ENCODE measurements around the gene PELI2.

Gene PELI2

DNA sequence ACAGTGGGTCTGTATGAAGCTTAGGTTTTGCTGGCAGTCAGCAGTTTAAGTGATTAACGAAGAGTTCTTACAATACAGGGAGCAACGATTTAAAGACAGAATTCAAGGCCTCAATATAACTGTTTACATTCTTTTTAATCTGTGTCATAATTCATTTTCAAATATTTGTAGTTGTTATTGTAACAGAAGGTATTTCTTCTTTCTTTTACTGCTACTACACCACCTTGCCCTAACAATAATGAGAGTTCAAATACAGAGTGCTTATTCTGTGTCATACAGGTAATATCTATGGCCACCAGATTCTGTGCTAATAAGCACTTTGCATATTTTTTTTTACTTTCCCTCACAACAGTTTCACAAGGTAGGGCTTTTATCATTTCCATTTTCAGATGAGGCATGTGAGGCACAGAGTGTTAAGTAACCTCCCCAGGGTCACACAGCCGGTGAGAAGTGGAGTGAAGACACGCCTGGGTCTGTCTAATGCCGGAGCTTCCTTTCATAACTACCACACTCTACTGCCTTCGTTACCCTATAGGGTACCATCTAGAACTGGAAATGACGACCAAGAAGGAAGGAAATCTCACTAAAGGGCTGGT is 81.9 kb downstream of the PELI2 start:
- Histone ChIP-seq H3K27me3 (ENCODE audit: control insufficient read depth, insufficient read depth, low read length) (no peaks in the 10 kb centered on the region), H3K4me3 (ENCODE audit: low read length) (no peak overlapping the region), H3K4me1 (ENCODE audit: control insufficient read depth, insufficient read depth, low read length) (peaks cover 25% of the 10 kb centered on the region), H3K9me3 (ENCODE audit: control insufficient read depth, low read length) (no peaks in the 10 kb centered on the region), H3K36me3 (ENCODE audit: control insufficient read depth, insufficient read depth, low read length) (no peaks in the 10 kb centered on the region), H3K9ac (ENCODE audit: low read length) (no peak overlapping the region)

DNA sequence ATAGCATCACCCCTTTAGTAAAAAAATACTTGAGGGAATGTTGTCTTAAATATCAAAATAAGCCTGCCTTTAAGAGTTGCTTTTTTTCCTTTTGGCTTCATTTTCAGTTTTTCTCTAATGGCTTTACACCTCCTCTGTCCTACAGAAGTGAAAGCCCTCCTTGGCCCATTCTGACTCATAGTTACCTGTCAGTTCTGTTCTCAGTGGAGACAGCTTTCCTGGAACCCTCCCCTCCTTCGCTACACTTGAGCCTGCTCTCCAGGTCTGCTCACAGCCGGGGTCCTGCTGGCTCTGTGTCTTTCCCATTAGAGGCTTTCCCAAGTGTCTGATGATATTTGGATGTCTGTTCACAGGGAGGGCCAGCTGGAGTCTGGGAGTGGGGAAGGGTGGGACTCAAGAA is 84.0 kb downstream of the PELI2 start:
- no peak overlapping the region for H3K9ac ChIP-seq (ENCODE audit: low read length)
- H3K4me3 ChIP-seq (ENCODE audit: low read length) = no peak overlapping the region
- no peaks in the 10 kb centered on the region for H3K9me3 ChIP-seq (ENCODE audit: control insufficient read depth, low read length)
- no peaks in the 10 kb centered on the region for H3K36me3 ChIP-seq (ENCODE audit: control insufficient read depth, insufficient read depth, low read length)
- no peaks in the 10 kb centered on the region for H3K27me3 ChIP-seq (ENCODE audit: control insufficient read depth, insufficient read depth, low read length)
- H3K4me1 ChIP-seq (ENCODE audit: control insufficient read depth, insufficient read depth, low read length) = peaks cover 34% of the 10 kb centered on the region

DNA sequence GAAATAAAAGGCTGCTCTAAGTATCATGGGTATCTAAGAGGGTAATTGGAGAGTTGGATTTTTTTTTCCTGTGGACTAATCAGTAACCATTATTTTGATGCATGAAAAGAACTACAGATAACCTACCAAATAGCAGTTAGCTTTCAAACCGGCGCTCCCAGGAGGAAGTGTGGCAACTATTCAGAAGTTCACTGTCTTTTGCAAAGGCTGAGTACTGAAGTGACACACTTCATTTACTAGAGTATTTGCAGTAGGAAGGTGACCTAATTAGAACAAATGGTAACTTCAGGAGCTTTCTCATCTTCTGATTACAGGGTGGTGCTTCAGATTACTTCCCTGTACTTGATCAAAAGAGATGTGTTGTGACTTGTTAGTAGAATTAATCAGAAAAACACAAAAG is 87.7 kb downstream of the PELI2 start:
- no peaks in the 10 kb centered on the region for H3K36me3 ChIP-seq (ENCODE audit: control insufficient read depth, insufficient read depth, low read length)
- H3K9ac ChIP-seq (ENCODE audit: low read length) = no peak overlapping the region
- H3K4me3 ChIP-seq (ENCODE audit: low read length) = no peak overlapping the region
- H3K27me3 ChIP-seq (ENCODE audit: control insufficient read depth, insufficient read depth, low read length) = no peaks in the 10 kb centered on the region
- no peaks in the 10 kb centered on the region for H3K9me3 ChIP-seq (ENCODE audit: control insufficient read depth, low read length)
- peaks cover 21% of the 10 kb centered on the region for H3K4me1 ChIP-seq (ENCODE audit: control insufficient read depth, insufficient read depth, low read length)

GRCh38 chr14:56206596-56206995 is 88.4 kb downstream of the PELI2 start:
- Histone ChIP-seq H3K9me3 (ENCODE audit: control insufficient read depth, low read length) (no peaks in the 10 kb centered on the region), H3K27me3 (ENCODE audit: control insufficient read depth, insufficient read depth, low read length) (no peaks in the 10 kb centered on the region), H3K4me1 (ENCODE audit: control insufficient read depth, insufficient read depth, low read length) (peaks cover 21% of the 10 kb centered on the region), H3K9ac (ENCODE audit: low read length) (no peak overlapping the region), H3K36me3 (ENCODE audit: control insufficient read depth, insufficient read depth, low read length) (no peaks in the 10 kb centered on the region), H3K4me3 (ENCODE audit: low read length) (no peak overlapping the region)

DNA sequence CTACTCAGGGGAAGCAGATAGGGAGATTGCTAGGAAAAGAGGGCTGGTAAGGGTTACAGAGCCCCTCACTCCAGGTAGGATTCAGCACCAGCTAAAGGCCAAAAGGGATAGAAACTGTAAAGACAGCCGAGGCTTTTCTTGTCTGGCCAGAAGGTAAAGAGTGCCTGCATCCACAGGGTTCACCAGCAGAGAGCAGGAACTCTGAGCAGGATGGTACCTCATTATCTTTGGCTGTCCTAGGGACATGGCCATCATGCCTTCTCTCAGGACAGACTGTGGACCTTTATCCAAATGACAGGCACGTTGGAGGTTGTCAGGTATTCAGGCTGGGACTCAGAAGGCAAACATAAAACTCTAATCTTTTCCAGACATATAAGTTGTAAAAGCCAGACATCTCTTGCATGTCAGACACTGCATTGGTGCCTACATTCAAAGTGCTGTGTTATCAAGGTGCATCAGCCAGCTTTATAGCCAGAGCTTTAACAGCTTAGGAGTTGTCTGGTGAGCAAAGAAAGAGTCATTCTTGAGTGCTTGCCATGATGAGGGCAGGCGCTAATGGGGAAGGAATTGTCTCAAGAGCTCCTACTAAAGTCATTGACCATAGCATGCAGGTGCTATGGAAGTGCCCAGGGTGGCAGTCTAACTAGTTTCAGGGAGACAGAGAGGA is 89.5 kb downstream of the PELI2 start:
- no peak overlapping the region for H3K4me3 ChIP-seq (ENCODE audit: low read length)
- H3K9ac ChIP-seq (ENCODE audit: low read length) = no peak overlapping the region
- H3K9me3 ChIP-seq (ENCODE audit: control insufficient read depth, low read length) = no peaks in the 10 kb centered on the region
- H3K4me1 ChIP-seq (ENCODE audit: control insufficient read depth, insufficient read depth, low read length) = peaks cover 21% of the 10 kb centered on the region
- no peaks in the 10 kb centered on the region for H3K36me3 ChIP-seq (ENCODE audit: control insufficient read depth, insufficient read depth, low read length)
- no peaks in the 10 kb centered on the region for H3K27me3 ChIP-seq (ENCODE audit: control insufficient read depth, insufficient read depth, low read length)

- Histone ChIP-seq H3K9me3 (ENCODE audit: control insufficient read depth, low read length) (no peaks in the 10 kb centered on the region), H3K4me1 (ENCODE audit: control insufficient read depth, insufficient read depth, low read length) (peaks cover 21% of the 10 kb centered on the region)
Measured at GRCh38 chr14:56208520-56208919, 90.3 kb downstream of the PELI2 start.

GRCh38 chr14:56210571-56210970 is 92.4 kb downstream of the PELI2 start:
- Histone ChIP-seq H3K4me3 (ENCODE audit: low read length) (no peak overlapping the region), H3K27me3 (ENCODE audit: control insufficient read depth, insufficient read depth, low read length) (no peaks in the 10 kb centered on the region)

More at GRCh38 chr14:56208520-56208919, 90.3 kb downstream of the PELI2 start:
- no peaks in the 10 kb centered on the region for H3K36me3 ChIP-seq (ENCODE audit: control insufficient read depth, insufficient read depth, low read length)
- H3K4me3 ChIP-seq (ENCODE audit: low read length) = no peak overlapping the region
- H3K9ac ChIP-seq (ENCODE audit: low read length) = no peak overlapping the region
- H3K27me3 ChIP-seq (ENCODE audit: control insufficient read depth, insufficient read depth, low read length) = no peaks in the 10 kb centered on the region

DNA sequence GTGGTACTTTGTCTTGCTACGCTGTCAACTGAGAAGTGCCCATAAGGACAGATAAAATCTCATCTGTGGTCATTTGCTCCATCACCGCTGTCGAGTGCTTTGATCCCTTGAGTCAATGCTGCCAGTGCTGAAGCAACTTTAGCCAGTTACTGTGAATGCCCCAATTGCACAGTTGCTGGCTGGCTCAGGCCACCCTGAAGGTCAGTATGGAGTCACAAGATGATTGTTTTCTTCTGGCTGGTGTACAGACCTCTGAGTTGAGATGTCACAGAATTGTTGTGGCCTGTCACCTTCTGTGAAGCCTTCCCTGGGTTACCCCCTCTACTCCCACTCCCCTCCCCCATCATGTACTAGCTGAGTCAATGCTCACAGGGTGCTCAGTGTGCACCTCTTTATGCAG is 92.9 kb downstream of the PELI2 start:
- H3K9me3 ChIP-seq (ENCODE audit: control insufficient read depth, low read length) = no peaks in the 10 kb centered on the region
- H3K36me3 ChIP-seq (ENCODE audit: control insufficient read depth, insufficient read depth, low read length) = no peaks in the 10 kb centered on the region
- no peak overlapping the region for H3K9ac ChIP-seq (ENCODE audit: low read length)
- no peak overlapping the region for H3K4me3 ChIP-seq (ENCODE audit: low read length)
- peaks cover 9% of the 10 kb centered on the region for H3K4me1 ChIP-seq (ENCODE audit: control insufficient read depth, insufficient read depth, low read length)
- H3K27me3 ChIP-seq (ENCODE audit: control insufficient read depth, insufficient read depth, low read length) = no peaks in the 10 kb centered on the region

More at GRCh38 chr14:56210571-56210970, 92.4 kb downstream of the PELI2 start:
- H3K9me3 ChIP-seq (ENCODE audit: control insufficient read depth, low read length) = no peaks in the 10 kb centered on the region
- H3K4me1 ChIP-seq (ENCODE audit: control insufficient read depth, insufficient read depth, low read length) = peaks cover 14% of the 10 kb centered on the region
- no peaks in the 10 kb centered on the region for H3K36me3 ChIP-seq (ENCODE audit: control insufficient read depth, insufficient read depth, low read length)
- H3K9ac ChIP-seq (ENCODE audit: low read length) = no peak overlapping the region

- peaks cover 1% of the 10 kb centered on the region for H3K4me1 ChIP-seq (ENCODE audit: control insufficient read depth, insufficient read depth, low read length)
- no peaks in the 10 kb centered on the region for H3K36me3 ChIP-seq (ENCODE audit: control insufficient read depth, insufficient read depth, low read length)
- H3K4me3 ChIP-seq (ENCODE audit: low read length) = no peak overlapping the region
- no peak overlapping the region for H3K9ac ChIP-seq (ENCODE audit: low read length)
- no peaks in the 10 kb centered on the region for H3K9me3 ChIP-seq (ENCODE audit: control insufficient read depth, low read length)
- no peaks in the 10 kb centered on the region for H3K27me3 ChIP-seq (ENCODE audit: control insufficient read depth, insufficient read depth, low read length)
Measured at GRCh38 chr14:56211844-56212243, 93.6 kb downstream of the PELI2 start.

DNA sequence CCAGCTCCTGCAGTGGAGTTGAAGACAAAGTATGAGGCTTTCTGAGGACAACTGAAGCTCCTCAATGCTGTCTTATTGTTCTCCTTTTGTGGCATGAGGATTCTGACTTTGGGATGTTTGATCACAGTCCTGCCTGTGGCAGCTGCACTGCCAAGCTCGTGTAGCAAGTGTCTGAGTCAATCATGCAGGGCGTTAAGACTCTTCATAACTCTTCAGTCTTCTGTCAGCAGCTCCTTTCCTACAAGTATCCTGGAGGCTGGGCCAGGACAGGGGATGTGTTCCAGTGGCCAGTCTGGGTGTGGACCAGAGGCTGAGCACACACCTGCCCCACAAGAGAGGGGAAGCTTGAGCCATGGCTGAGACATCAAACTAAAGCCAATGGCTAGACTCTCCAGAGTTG is 94.3 kb downstream of the PELI2 start:
- Histone ChIP-seq H3K4me1 (ENCODE audit: control insufficient read depth, insufficient read depth, low read length) (no peaks in the 10 kb centered on the region), H3K9me3 (ENCODE audit: control insufficient read depth, low read length) (no peaks in the 10 kb centered on the region), H3K9ac (ENCODE audit: low read length) (no peak overlapping the region)

GRCh38 chr14:56213306-56213705 is 95.1 kb downstream of the PELI2 start:
- no peaks in the 10 kb centered on the region for H3K4me1 ChIP-seq (ENCODE audit: control insufficient read depth, insufficient read depth, low read length)
- no peaks in the 10 kb centered on the region for H3K9me3 ChIP-seq (ENCODE audit: control insufficient read depth, low read length)
- H3K9ac ChIP-seq (ENCODE audit: low read length) = no peak overlapping the region
- H3K36me3 ChIP-seq (ENCODE audit: control insufficient read depth, insufficient read depth, low read length) = no peaks in the 10 kb centered on the region
- no peaks in the 10 kb centered on the region for H3K27me3 ChIP-seq (ENCODE audit: control insufficient read depth, insufficient read depth, low read length)
- H3K4me3 ChIP-seq (ENCODE audit: low read length) = no peak overlapping the region

More for the DNA sequence above, 94.3 kb downstream of the PELI2 start:
- Histone ChIP-seq H3K4me3 (ENCODE audit: low read length) (no peak overlapping the region), H3K27me3 (ENCODE audit: control insufficient read depth, insufficient read depth, low read length) (no peaks in the 10 kb centered on the region), H3K36me3 (ENCODE audit: control insufficient read depth, insufficient read depth, low read length) (no peaks in the 10 kb centered on the region)

DNA sequence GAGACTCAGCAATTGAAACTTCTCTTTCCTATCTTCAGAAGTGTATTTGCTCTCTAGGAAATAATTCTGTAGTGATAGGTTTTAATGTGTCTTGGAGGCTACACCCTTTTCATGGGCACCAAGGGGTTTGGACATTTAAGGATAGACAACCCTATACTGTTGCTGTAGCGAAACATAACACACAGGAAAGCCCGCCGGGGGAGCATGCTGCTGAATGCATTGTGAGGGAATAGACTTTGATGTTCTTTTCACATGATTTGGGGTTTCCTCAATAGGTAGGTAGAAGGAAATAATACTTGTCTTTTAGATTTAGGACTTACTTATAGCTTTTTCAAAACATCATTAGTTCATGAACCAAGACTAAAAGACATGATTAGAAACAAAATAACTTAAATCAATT is 97.0 kb downstream of the PELI2 start:
- Histone ChIP-seq H3K9me3 (ENCODE audit: control insufficient read depth, low read length) (no peaks in the 10 kb centered on the region), H3K36me3 (ENCODE audit: control insufficient read depth, insufficient read depth, low read length) (no peaks in the 10 kb centered on the region), H3K9ac (ENCODE audit: low read length) (no peak overlapping the region), H3K4me1 (ENCODE audit: control insufficient read depth, insufficient read depth, low read length) (peaks cover 10% of the 10 kb centered on the region), H3K4me3 (ENCODE audit: low read length) (no peak overlapping the region), H3K27me3 (ENCODE audit: control insufficient read depth, insufficient read depth, low read length) (no peaks in the 10 kb centered on the region)

Data from mucosa of stomach (tissue), 1 donor.